NCI-H510A treated with DMSO at 0.1 percent for 48 hours (cell line): Measurements from ENCODE around the gene SMCO1.
A peak's percentile ranks its signal among the peaks of the same experiment; 100 is the strongest.
"Not testable (repeated sequence)": the region's sequence is repeated elsewhere in the genome, so short reads cannot be mapped to it uniquely, and the experiment has no call there.

ENCODE experiments used
- DNase-seq: peaks from one replicate; lab custom pipeline; 2025; lab: John Stamatoyannopoulos, UW

Gene SMCO1

DNA sequence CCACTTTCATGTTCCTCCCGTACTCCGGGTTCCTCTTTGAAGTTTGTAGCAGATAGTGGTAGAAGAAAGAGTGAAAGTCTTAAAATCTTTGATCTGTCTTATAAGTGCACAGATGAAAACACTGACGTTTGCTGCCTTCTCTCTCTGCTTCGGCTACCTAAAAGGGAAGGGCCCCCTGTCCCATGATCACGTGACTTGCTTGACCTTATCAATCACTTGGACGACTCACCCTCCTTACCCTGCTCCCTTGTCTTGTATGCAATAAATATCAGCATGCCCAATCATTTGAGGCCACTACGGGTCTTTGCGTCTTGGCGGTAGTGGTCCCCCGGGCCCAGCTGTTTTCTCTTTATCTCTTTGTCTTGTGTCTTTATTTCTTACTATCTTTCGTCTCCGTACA, 6.1 kb upstream of the SMCO1 start:
- DNase-seq: not testable (repeated sequence)

DNA sequence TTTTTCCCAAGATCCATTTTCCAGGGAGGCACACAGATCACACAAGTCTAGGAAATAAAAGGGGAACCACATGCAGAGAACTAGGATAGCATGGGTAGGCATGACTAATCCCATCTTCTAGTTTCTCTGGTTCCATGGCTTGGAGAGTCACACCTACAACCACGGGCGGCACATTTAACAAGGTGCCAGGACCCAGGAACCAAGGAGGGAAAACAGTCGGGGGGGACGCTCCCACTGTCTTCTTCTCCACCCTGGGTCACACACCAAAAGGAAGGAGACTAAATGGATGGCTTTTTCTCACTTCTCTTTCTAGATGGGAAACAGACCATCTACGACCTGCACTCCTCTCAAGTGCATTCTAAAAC, 4.6 kb upstream of the SMCO1 start:
- no peak for DNase-seq

DNA sequence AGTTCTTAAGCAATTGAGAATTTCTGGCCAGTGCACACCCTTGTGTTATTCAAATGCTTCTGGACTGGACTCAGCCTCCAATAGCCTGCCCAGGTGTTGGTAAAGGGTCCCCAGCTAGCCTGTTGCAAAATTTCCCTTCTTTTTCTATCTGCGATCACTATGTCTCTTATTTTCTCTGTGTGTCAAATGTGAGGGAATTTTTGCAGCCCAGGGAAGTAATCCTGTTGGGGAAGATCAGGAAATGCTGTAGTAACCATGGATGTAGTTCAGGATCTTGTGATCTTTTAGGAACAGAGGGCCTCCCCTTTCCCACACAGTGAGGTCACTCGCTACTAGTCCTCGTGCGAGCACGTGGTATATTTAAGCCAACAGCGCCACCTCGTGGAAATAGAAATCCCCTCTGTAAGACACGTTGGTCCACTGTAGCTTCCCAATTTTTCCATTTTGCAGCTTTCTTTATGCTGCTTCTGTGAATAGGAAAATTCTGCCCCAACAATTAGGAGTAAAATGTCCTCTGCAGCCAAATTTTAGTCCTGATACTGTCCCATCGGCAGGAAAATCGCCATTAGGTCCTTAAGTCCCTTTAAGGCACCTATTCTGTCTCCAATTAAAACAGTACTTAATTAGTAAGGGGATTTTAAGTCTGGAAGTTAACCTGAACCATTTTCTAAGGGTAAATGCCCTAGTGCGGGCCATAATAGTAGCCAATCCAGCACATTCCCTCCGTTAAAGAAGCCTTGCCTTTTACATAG, 4.0 kb upstream of the SMCO1 start:
- no peak for DNase-seq

DNA sequence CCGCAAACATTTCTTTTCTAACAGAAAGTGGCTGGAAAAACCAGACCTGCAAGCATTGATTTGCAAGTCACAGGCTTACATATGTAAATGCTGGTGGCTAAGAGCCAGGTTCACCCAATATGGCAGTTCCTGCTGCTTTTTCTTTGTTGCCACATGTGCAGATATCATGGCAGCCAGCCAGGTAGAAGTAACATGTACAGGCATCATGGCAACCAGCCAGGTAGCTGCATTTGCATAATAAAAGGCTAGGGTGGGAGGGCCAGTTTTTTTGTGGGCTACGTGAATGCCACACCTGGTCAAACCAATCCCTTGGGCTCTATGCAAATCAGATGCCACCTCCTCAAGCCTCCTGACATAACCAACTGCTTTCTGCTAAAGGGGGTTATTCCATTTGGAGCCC, 2.8 kb upstream of the SMCO1 start:
- no peak for DNase-seq

DNA sequence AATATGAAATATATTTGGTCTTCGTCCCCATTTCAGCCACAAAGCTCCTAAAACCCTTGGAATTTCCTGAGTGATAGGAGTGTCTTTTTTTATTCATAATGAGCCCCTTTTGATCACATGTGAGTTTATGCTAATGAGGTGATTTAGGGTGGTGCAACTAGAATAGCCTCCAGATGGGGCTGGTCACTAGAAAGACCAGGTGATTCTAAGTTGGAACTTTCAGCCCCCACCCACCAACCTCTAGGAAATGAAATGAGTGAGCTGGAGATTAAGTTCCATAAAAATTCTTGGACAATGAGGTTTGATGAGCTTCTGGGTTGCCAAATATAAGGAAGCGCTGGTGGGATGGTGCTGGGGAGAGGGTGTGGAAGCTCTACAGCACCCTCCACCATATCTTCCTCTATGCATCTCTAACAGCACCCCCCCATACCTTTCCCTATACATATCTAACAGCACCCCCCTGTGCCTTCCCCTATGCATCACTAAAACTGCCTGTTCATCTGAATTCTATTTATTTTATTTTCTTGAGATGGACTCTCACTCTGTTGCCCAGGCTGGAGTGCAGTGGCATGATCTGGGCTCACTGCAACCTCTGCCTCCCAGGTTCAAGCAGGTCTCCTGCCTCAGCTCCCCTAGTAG, 2.1 kb upstream of the SMCO1 start:
- no peak for DNase-seq

DNA sequence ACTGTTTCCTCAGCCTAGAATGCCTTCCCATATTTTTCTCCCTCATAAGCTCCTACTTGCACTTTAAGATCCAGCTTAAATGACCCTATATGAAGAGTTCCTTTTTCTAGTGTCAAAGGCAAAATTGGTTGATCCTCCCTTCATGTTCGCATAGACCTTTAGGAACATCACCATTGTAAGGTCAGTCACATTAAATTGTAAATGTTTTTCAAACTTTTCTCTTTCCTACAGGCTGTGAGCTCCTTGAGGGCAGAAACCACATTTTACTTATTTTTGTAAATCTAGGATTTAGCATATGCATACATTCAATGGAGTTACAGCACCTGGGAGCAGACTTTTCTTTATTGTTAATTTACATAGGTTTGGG, 813 bp downstream of the SMCO1 start:
- DNase-seq: no peak

DNA sequence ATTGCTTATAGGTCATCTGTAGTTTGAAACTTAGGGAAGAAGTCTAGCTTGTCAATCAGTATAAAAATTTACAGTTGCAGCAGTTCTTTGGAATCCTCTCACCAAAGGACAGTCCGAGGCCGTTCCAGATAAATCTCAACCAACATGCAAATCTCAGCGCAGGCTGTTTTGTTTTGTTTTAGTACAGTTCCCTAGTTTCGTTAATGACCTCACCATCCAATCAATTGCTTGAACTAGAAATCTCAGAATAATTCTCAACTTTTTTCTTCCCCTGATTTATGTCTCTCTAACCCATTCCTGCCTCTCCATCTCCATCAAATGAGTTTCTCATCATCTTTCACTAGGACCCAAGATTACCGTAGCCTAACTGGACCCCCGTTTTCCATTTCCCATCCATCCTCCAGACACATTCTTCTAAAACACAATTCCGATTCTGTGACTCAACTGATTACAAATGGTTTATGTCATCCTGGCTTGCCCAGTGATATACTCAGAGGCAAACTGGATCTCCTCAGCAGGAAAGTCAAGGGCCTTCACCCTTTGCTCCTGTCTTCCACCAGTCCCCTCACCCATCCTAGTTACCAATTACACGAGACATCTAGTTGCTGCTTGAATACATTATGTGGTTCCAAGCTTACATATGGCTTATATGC, 1.3 kb downstream of the SMCO1 start:
- no peak for DNase-seq

DNA sequence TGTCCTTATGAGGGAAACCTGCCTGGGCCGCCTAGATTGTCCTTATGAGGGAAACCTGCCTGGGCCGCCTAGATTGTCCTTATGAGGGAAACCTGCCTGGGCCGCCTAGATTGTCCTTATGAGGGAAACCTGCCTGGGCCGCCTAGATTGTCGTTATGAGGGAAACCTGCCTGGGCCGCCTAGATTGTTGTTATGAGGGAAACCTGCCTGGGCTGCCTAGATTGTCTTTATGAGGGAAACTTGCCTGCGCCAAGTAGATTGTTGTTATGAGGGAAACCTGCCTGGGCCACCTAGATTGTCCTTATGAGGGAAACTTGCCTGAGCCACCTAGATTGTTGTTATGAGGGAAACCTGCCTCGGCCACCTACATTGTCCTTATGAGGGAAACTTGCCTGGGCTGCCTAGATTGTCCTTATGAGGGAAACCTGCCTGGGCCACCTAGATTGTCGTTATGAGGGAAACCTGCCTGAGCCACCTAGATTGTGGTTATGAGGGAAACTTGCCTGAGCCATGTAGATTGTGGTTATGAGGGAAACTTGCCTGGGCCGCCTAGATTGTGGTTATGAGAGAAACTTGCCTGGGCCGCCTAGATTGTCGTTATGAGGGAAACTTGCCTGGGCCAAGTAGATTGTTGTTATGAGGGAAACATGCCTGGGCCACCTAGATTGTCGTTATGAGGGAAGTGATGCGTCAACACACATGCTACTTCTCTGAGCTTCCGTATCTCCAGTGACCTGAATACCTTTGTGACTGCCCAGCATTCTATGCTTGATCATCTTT, 3.3 kb downstream of the SMCO1 start:
- DNase-seq: not testable (repeated sequence)

DNA sequence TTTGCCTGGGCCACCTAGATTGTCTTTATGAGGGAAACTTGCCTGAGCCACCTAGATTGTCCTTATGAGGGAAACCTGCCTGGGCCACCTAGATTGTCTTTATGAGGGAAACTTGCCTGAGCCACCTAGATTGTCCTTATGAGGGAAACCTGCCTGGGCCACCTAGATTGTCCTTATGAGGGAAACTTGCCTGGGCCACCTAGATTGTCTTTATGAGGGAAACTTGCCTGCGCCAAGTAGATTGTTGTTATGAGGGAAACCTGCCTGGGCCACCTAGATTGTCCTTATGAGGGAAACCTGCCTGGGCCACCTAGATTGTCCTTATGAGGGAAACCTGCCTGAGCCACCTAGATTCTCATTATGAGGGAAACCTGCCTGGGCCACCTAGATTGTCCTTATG, 4.0 kb downstream of the SMCO1 start:
- DNase-seq: not testable (repeated sequence)

DNA sequence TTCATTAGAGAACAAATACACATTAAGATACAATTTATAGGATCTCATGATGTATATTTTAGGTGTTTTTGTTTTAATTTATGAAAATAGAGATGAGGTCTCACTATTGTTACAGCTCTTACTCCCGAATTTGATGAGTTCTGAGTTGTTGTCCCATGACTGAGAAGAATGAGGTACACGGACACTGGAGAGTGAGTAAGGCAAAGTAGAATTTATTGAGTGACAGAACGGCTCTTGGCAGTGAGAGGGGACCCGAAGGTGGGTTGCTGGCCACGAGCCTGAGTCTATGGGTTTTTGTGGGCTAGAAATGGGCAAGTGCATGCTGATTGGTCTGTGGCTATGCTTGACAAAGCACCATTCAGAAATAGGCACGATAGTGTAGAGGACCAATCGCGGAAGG, 8.5 kb downstream of the SMCO1 start:
- no peak for DNase-seq

DNA sequence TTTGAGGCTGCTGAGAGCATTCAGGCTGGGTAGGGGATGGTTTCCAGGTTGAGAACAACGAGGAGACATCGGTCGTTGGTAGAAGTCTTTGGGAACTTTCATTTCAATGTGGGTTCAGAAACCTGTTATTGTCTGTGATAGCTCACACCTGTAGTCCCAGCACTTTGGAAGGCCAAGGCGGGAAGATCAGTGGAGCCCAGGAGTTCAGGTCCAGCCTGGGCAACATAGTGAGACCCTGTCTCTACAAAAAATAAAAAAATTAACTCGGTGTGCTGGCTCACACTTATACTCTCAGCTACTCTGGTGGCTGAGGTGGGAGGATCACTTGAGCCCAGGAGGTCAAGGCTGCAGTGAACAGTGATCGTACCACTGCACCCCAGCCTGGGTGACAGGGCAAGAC, 10.6 kb downstream of the SMCO1 start:
- no peak for DNase-seq

DNA sequence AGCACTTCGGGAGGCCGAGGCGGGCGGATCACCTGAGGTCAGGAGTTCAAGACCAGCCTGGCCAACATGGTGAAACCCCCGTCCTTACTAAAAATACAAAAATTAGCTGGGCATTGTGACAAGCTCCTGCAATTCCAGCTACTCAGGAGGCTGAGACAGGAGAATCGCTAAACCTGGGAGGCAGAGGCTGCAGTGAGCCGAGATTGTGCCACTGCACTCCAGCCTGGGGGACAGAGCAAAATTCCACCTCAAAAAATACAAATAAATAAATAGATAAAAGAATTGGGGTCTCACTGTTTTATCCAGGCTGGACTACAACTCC, 11.1 kb downstream of the SMCO1 start:
- DNase-seq: not testable (repeated sequence)

DNA sequence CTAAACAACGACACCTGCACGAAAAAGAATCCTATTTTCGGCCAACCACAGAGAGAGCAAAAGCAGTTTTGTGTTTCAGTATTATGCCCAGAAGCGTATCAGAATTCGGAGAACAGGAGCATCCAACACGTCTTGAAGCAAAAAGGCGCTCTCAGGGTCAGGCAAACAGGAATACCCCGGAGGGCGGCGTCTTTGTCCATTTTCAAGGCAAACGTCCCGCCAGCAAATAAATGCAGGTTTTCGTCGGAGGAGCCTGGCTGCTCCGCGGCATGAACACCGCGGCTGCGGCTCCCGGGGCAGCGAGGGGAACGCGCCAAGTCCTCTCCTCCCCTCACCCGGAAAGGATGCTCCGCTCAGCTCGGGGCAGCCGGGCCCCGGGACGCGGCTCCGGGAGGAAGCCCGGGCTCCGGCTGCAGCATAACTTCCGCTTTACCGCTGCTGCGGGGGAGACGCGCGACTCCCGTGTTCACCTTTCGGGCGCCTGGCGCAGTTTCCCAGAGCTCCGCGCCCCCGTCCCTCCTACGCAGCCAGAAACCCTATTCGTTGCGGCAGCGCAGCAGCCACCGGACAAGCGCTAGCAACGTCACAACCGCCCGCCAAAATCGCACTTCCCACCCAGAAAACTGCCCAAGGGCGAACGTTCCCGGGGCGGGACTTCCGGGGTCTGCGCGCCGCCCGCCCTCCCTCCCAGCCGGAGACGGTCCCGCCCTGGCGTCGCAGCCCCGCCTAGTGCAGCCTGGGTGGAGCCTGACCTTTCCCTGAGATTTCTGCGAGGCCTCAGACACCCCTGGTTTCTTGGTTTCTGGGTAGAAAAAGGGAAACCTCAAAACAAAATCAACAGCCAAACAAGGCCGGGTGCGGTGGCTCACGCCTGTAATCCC, 11.7 kb downstream of the SMCO1 start, which contains the start of gene RNF168:
Gene RNF168 (minus strand): TSS at position 573 of the 881 bp plus-strand sequence. CDS start 595 bp downstream, outside the sequence.
- DNase-seq: peak; percentile 94

DNA sequence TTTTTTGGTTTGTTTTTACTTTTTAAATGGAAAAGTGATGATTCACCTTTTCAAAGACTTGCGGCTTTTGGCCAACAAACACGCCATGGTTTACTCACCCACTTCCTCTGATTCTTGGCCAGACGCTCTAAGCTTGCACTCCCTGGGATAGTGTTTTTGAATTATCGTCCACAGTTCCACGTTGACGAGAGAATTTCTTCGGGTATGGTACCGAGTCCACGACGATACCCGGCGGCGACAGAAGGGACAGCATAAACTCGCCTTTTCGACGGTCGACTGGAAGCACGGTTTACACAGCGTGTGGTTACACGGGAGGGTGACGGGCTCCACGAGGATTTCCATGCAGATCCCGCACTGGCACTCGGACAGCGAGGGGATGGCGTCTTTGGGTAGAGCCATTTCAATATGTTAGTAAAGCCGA, 12.4 kb downstream of the SMCO1 start:
- no peak for DNase-seq

DNA sequence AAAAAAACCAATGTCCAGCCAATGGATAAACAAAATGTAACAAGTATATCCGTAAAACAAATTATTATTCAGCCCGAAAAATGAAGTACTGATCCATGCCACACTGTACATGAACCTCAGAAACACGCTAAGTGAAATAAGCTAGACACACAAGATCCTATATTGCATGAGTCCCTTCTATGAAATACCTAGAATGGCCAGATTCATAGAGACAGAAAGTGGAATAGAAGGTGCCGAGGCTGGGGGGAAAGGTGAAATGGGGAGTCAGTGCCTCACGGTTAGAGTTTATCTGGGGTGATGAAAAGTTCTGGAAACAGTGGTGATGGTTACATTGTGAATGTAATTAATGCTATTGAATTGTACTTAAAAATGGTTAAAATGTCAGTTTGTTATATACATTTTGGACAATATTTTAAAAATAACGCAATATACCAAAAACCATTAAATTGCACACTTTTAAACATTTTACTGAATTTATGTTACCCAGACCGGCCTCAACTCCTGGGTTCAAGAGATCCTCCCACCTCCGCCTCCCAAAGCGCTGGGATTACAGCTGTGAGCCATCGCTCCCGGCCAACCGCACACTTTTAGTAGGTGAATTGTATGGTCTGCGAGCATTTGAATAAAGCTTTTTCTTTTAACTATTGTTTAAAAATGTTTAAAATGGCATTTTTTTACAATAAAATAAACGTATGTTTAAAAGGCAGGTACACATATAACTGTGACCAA, 13.7 kb downstream of the SMCO1 start:
- DNase-seq: peak; percentile 42

DNA sequence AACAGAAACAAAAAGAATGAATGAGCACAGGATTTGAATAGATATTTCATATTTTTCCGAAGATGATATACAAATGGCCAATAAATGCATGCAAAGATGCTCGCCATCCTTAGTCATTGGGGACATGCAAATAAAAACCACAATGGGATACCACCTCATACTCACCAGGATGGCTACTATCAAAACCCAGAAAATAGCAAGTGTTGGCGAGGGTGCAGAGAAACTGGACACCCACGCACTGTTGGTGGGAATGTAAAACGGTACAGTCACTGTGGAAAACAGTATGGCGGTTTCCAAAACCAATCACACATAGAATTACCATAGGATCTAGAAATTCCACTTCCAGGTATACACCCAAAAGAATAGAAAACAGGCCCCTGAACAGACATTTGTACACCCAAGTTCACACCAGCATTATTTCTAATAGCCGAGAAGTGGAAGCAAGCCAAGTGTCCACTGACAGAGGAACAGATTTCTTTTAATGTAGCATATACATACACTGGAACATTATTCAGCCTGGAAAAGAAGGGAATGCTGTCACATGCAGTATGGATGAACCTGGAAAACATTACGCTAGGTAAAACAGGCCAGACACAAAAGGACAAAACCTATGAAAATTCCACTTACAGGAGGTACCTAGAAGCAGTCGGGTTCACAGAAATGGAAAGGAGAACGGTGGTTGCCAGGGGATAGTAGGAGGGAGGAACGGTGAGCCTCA, 15.2 kb downstream of the SMCO1 start:
- DNase-seq: no peak

DNA sequence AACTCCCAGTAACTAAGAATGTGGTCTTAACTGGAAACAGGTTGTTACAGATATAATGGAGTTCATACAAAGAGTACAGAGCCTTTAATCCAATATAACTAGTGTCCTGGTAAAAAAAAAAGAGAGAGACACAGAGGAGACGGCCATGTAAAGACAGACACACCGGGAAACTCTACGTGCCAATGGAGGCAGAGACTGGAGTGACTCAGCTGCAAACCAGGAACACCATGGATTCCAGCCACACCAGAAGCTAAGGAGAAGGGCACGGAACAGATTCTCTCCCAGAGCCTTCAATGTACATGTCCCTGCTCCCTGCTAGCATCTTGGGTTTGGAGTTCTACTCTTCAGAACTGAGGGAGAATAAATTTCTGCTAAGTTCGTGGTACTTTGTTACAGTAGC, 16.1 kb downstream of the SMCO1 start:
- DNase-seq: no peak

DNA sequence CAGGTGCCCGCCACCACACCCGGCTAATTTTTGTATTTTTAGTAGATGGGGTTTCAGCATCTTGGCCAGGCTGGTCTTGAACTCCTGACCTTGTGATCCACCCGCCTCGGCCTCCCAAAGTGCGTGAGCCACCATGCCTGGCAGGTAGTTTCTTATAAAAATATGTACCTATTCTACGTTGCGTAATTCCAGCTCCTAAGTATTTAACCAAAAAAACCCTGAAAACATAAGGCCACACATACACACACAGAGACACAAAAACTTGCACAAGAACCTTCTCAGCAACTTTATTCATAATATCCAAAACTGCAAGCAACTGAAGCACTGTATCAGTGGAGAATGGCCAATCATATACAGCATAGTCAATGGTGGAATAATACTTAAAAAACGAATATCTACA, 16.8 kb downstream of the SMCO1 start:
- no peak for DNase-seq

DNA sequence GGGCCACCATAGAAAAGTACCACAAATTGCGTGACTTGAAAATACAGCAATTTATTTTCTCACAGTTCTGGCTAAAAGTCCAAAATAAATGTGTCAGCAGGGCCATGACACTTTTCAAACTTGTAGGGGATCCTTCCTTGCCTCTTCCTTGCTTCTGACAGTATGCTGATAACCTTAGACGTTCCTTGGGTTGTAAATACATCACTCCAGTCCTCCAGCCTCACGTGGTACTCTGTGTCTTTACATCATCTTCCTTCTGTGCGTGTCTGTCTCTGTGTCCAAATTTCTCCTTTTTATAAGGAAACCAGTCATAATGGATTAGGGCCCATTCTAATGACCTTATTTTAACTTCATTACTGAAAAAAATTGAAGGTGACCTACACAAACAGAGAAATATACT, 19.0 kb downstream of the SMCO1 start:
- no peak for DNase-seq

DNA sequence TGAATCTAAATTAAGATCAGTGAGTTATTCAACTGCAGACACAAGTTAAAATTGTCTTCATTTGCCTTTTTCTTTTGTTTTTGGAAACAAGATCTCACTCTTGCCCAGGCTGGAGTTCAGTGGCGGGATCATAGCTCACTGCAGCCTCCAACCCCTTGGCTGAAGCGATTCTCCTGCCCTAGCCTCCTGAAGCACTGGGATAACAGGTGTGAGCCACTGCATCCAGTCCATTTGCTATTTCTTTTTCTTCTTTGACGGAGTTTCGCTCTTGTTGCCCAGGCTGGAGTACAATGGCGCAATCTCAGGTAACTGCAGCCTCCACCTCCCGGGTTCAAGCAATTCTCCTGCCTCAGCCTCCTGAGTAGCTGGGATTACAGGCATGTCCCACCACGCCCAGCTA, 21.9 kb downstream of the SMCO1 start:
- no peak for DNase-seq
